Mesenchymal stem cell (in vitro differentiated cells and primary cell): ENCODE results near the gene SCYL1.

Experiments used
- DNase-seq: peaks from one replicate; pipeline ENCODE4 v3.0.0-alpha.2; 2013
- H2AFZ ChIP-seq: one replicate; pipeline ENCODE4 v1.6.1; 2013; ENCODE audit warnings: low read depth, mild to moderate bottlenecking, control low read depth, inconsistent platforms, low read length, moderate library complexity
- H2AK5ac ChIP-seq: 2 replicates; pipeline ENCODE4 v1.6.1; 2013; ENCODE audit warnings: low read length, moderate library complexity, mild to moderate bottlenecking, inconsistent platforms; ENCODE audit not compliant: severe bottlenecking
- H2BK120ac ChIP-seq: one replicate; pipeline ENCODE4 v1.6.1; 2013; ENCODE audit warnings: low read depth, mild to moderate bottlenecking, inconsistent platforms, low read length, moderate library complexity
- H2BK12ac ChIP-seq, 2 experiments: one replicate each; pipeline ENCODE4 v1.6.1; 2013; ENCODE audit warnings: inconsistent platforms in 2 of 2, low read length in 2 of 2, mild to moderate bottlenecking in 2 of 2, moderate library complexity in 2 of 2, control low read depth in 1 of 2
- H2BK15ac ChIP-seq: one replicate; pipeline ENCODE4 v1.6.1; 2013; ENCODE audit warnings: mild to moderate bottlenecking, low read depth, inconsistent platforms; ENCODE audit not compliant: poor library complexity, severe bottlenecking
- H2BK5ac ChIP-seq: 2 replicates; pipeline ENCODE4 v1.6.1; 2013; ENCODE audit warnings: low read depth, mild to moderate bottlenecking, low read length, control low read depth, inconsistent platforms; ENCODE audit not compliant: poor library complexity, severe bottlenecking
- H3K14ac ChIP-seq, 2 experiments: one replicate each; pipeline ENCODE4 v1.6.1; 2013; ENCODE audit warnings: inconsistent platforms in 2 of 2, low read length in 2 of 2, control low read depth in 1 of 2, mild to moderate bottlenecking in 1 of 2, moderate library complexity in 1 of 2
- H3K18ac ChIP-seq, 2 experiments: one replicate each; pipeline ENCODE4 v1.6.1; 2013; ENCODE audit warnings: inconsistent platforms in 2 of 2, low read length in 2 of 2, control low read depth in 1 of 2, low read depth in 1 of 2, mild to moderate bottlenecking in 1 of 2
- H3K23ac ChIP-seq, 2 experiments: one replicate each; pipeline ENCODE4 v1.6.1; 2013; ENCODE audit warnings: inconsistent platforms in 2 of 2, low read length in 2 of 2, mild to moderate bottlenecking in 2 of 2, moderate library complexity in 2 of 2, control low read depth in 1 of 2
- H3K27ac ChIP-seq: 2 replicates; pipeline ENCODE4 v1.5.1; 2013; ENCODE audit warnings: mild to moderate bottlenecking, moderate library complexity, low read length, control low read depth, inconsistent platforms; ENCODE audit not compliant: poor library complexity, severe bottlenecking
- H3K27me3 ChIP-seq, 2 experiments: 2 replicates each; pipeline versions ENCODE4 v1.6.1 to v1.7.0; 2013; ENCODE audit warnings: low read length in 2 of 2, mild to moderate bottlenecking in 2 of 2, moderate library complexity in 2 of 2, control low read depth in 1 of 2, inconsistent platforms in 1 of 2; ENCODE audit not compliant: control insufficient read depth in 1 of 2, insufficient read depth in 1 of 2
- H3K36me3 ChIP-seq, 2 experiments: 2 replicates each; pipeline versions ENCODE4 v1.6.1 to v1.7.0; 2013; ENCODE audit warnings: low read length in 2 of 2, control low read depth in 1 of 2, inconsistent platforms in 1 of 2, low read depth in 1 of 2, mild to moderate bottlenecking in 1 of 2; ENCODE audit not compliant: insufficient read depth in 2 of 2, control insufficient read depth in 1 of 2
- H3K4ac ChIP-seq, 2 experiments: one replicate each; pipeline ENCODE4 v1.6.1; 2013; ENCODE audit warnings: inconsistent platforms in 2 of 2, low read length in 2 of 2, mild to moderate bottlenecking in 2 of 2, moderate library complexity in 2 of 2, control low read depth in 1 of 2, low read depth in 1 of 2
- H3K4me1 ChIP-seq: 2 replicates; pipeline ENCODE4 v1.6.1; 2013; ENCODE audit warnings: low read depth, low read length, control low read depth; ENCODE audit not compliant: control insufficient read depth, insufficient read depth
- H3K4me2 ChIP-seq: 2 replicates; pipeline ENCODE4 v1.6.1; 2013; ENCODE audit warnings: low read length, mild to moderate bottlenecking, inconsistent platforms; ENCODE audit not compliant: poor library complexity, severe bottlenecking
- H3K4me3 ChIP-seq, 2 experiments: 2 replicates each; pipeline versions ENCODE4 v1.5.1 to v1.7.0; 2013; ENCODE audit warnings: low read length in 2 of 2, mild to moderate bottlenecking in 2 of 2, control low read depth in 1 of 2, low read depth in 1 of 2; ENCODE audit not compliant: insufficient read depth in 1 of 2
- H3K79me1 ChIP-seq: replicated peaks from 2 replicates; pipeline ENCODE4 v1.6.1; 2013; ENCODE audit warnings: mild to moderate bottlenecking, control low read depth, low read length, inconsistent platforms; ENCODE audit not compliant: poor library complexity, severe bottlenecking
- H3K9ac ChIP-seq: 2 replicates; pipeline ENCODE4 v1.7.0; 2013; ENCODE audit warnings: mild to moderate bottlenecking, low read length, moderate library complexity
- H3K9me3 ChIP-seq: 2 replicates; pipeline ENCODE4 v1.7.0; 2013; ENCODE audit warnings: mild to moderate bottlenecking, low read length; ENCODE audit not compliant: control insufficient read depth
- H4K8ac ChIP-seq: one replicate; pipeline ENCODE4 v1.6.1; 2013; ENCODE audit warnings: inconsistent platforms, mild to moderate bottlenecking, low read length, moderate library complexity
- H4K91ac ChIP-seq: one replicate; pipeline ENCODE4 v1.6.1; 2013; ENCODE audit warnings: mild to moderate bottlenecking, low read length, inconsistent platforms
- WGBS: methylation state at CpG from one replicate; pipeline ENCODE4 v1.1.7; 2013; ENCODE audit warnings: mixed read lengths; 5-methylcytosine and 5-hydroxymethylcytosine counted together

SCYL1 gene

DNA sequence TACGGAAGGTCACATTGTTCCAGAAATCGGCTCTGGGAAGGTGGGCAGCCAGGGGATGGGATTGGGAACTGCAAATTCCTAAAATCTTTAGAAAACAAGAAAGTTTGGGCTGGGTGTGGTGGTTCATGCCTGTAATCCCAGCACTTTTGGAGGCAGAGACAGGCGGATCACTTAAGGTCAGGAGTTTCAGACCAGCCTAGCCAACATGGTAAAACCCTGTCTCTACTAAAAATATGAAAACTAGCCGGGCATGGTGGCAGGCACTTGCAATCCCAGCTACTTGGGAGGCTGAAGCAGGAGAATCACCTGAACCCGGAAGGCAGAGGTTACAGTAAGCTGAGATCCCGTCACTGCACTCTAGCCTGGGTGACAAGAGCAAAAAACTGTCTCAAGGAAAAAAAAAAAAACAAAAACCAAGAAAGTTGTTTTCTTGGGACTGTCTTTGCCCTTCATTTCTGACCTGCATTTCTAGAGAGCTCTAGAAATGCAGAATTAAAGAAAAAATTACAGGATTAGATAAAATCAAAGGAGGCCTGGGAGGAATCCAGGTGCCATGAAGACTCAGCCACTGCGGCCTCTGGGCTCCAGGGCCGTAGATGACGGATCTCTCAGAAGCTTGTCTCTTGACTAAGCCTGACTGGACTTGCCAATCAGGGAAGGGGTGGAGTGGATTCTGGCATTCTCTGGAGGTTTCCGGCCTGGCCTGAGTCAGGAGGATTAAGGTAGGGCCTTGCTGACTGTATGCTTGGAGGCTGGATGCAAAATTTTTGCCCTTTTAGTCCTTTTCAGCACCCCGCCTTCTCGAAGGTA lies 31.3 kb upstream of the SCYL1 start:
- Histone ChIP-seq H3K14ac (no peak overlapping the region), H3K18ac (peak overlapping the region; percentile 84 to 95), H3K9me3 (no peaks in the 10 kb centered on the region), H3K27me3 (no peaks in the 10 kb centered on the region), H3K79me1 (no peaks in the 10 kb centered on the region), H3K4me3 (peak overlapping the region in 1 of 2 experiments; percentile 65), H2AK5ac (peak overlapping the region; percentile 99), H2BK5ac (peak overlapping the region; percentile 60), H3K23ac (no peak overlapping the region), H2BK15ac (peak overlapping the region; percentile 95), H4K91ac (peak overlapping the region; percentile 93), H3K4me2 (peak overlapping the region; percentile 28), H2BK120ac (peak overlapping the region; percentile 96), H3K36me3 (no peaks in the 10 kb centered on the region), H3K27ac (peak overlapping the region; percentile 97), H3K9ac (peak overlapping the region; percentile 98), H3K4ac (peak overlapping the region; percentile 78 to 91), H3K4me1 (peaks cover 50% of the 10 kb centered on the region), H4K8ac (peak overlapping the region; percentile 86), H2AFZ (no peak overlapping the region), H2BK12ac (peak overlapping the region; percentile 85 to 94)
- DNase-seq = peak; percentile 96
- 42% methylated on average over 12 of the region's 12 CpGs for WGBS

DNA sequence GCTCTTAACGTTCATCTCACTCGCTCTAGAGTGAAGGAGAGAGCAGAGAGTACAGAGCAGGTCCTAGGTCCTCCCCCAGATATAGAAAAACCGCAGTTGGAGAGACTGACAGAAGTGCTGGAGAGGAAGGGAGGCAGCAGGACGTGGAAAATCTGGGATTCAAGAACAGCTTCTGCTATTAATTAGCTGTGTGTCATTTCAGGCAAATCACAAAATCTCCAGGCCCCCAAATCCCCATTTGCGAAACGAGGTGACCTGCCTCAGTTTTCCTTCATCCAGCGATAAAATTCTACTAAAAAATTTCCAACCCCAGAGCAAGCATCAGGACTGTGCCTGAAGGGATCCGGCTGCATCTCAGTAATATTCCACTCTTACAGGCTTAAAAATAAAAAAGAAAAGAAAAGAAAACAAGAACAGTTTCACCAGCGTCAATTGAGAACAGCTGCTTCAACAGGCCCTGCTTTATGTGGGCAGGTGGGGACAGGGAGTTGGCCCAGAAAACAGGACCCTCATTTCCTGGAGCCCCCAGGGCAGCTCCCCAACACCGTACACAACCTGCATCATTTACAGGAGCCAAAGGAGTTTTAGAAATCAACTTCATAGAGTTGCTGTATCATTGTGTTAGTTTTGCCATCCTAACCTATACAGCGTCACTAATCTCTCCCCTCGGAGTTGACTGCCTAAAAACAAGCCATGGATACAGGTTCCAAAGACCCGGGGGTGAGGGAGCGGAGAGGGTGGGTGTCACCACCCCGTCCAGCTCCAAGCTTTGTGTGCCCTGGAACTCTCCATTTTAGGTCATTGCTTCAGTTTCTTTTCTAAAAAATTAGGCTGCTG lies 28.4 kb upstream of the SCYL1 start:
- Histone ChIP-seq H3K4me2 (peak overlapping the region; percentile 52), H2BK12ac (peak overlapping the region; percentile 80 to 92), H2BK15ac (no peak overlapping the region), H3K27me3 (no peaks in the 10 kb centered on the region), H3K14ac (no peak overlapping the region), H3K4me3 (peak overlapping the region in 1 of 2 experiments; percentile 71), H3K27ac (peak overlapping the region; percentile 88), H3K9me3 (no peaks in the 10 kb centered on the region), H3K79me1 (no peaks in the 10 kb centered on the region), H3K4ac (peak overlapping the region in 1 of 2 experiments; percentile 97), H4K91ac (peak overlapping the region; percentile 74), H3K36me3 (peaks cover 4 to 21% of the 10 kb centered on the region in 2 experiments), H2BK120ac (peak overlapping the region; percentile 99), H3K4me1 (peaks cover 24% of the 10 kb centered on the region), H3K23ac (no peak overlapping the region), H2BK5ac (peak overlapping the region; percentile 83), H3K9ac (peak overlapping the region; percentile 98), H4K8ac (peak overlapping the region; percentile 52), H2AFZ (no peak overlapping the region), H3K18ac (peak overlapping the region; percentile 67 to 74), H2AK5ac (peak overlapping the region; percentile 95)
- peak; percentile 61 for DNase-seq
- 55% methylated on average over 13 of the region's 15 CpGs for WGBS

DNA sequence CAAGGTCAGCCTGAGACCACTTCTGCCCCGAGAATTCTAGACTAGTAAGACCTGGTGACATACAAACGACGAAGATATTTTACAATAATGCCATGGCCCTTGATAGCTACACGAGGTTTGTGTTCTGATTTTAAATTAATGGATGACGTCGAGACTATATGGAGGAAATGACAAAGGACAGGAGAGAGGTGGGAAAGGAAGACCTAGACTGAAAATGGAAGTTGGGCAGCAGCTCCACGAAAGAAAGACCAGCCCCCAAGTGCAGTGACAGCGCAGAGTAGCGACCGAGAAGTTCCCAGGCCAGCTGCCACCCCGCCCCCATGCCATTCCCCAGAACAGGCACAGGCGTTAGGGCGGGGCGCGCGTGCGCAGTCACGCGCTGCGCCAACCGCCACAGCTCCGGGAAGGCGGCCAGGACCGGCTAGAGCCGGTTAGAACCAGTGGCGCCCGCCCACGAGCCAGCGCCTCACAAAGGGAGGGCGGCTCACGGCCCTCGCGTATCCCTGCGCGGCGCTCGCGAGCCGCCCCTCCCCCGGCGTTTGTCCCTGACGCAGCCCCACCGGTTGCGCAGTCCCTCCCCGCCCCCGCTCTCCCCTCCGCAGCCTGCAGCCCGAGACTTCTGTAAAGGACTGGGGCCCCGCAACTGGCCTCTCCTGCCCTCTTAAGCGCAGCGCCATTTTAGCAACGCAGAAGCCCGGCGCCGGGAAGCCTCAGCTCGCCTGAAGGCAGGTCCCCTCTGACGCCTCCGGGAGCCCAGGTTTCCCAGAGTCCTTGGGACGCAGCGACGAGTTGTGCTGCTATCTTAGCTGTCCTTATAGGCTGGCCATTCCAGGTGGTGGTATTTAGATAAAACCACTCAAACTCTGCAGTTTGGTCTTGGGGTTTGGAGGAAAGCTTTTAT lies 27.5 kb upstream of the SCYL1 start:
- peak overlapping the region; percentile 35 to 90 for H3K4me3 ChIP-seq
- H3K23ac ChIP-seq = peak overlapping the region in 1 of 2 experiments; percentile 89
- peak overlapping the region; percentile 98 for H3K9ac ChIP-seq
- peak overlapping the region; percentile 86 to 98 for H3K18ac ChIP-seq
- no peak overlapping the region for H2AFZ ChIP-seq
- H2BK5ac ChIP-seq = peak overlapping the region; percentile 83
- peaks cover 17% of the 10 kb centered on the region for H3K4me1 ChIP-seq
- peak overlapping the region; percentile 97 for H3K27ac ChIP-seq
- peak overlapping the region in 1 of 2 experiments; percentile 87 for H3K14ac ChIP-seq
- WGBS = 2% methylated on average over 44 of the region's 61 CpGs
- peak overlapping the region; percentile 99 for H2BK120ac ChIP-seq
- H3K9me3 ChIP-seq = no peaks in the 10 kb centered on the region
- peak overlapping the region; percentile 80 to 82 for H2BK12ac ChIP-seq
- H4K91ac ChIP-seq = peak overlapping the region; percentile 96
- H2BK15ac ChIP-seq = no peak overlapping the region
- H2AK5ac ChIP-seq = peak overlapping the region; percentile 95
- H3K4ac ChIP-seq = peak overlapping the region; percentile 91 to 99
- peak overlapping the region; percentile 39 for H4K8ac ChIP-seq
- peaks cover 4 to 30% of the 10 kb centered on the region in 2 experiments for H3K36me3 ChIP-seq
- DNase-seq = peak; percentile 99
- no peaks in the 10 kb centered on the region for H3K27me3 ChIP-seq
- H3K4me2 ChIP-seq = peak overlapping the region; percentile 73
- no peaks in the 10 kb centered on the region for H3K79me1 ChIP-seq
